Esophagus muscularis mucosa (tissue), 4 donors: ENCODE measurements around the gene DAB2. TPM values are rescaled to one million over a fixed set of nuclear protein-coding genes. Genes with fewer than 3 reads are reported as not detected.

Experiments
- DNase-seq: peaks from one replicate; pipeline ENCODE4 v3.0.0-alpha.2; 2017; ENCODE audit errors: extremely low spot score
- H3K27ac ChIP-seq, 4 donors: fragments of 200-600 bp; sonication (generic); replicated peaks in 1 of 4; 1 replicate in 3 of 4; 2 replicates in 1 of 4; pipeline ENCODE4 v1.5.1; 2016 to 2019; ENCODE audit warnings: mild to moderate bottlenecking in 1 of 4
- H3K27me3 ChIP-seq, 4 donors: fragments of 200-600 bp; sonication (generic); one replicate each; pipeline versions ENCODE4 v1.5.1 to v1.6.0; 2016 to 2019
- H3K36me3 ChIP-seq, 4 donors: fragments of 200-600 bp; sonication (generic); one replicate each; pipeline ENCODE4 v1.5.1; 2016 to 2019
- H3K4me1 ChIP-seq, 4 donors: fragments of 200-600 bp; sonication (generic); one replicate each; pipeline ENCODE4 v1.5.1; 2016 to 2019
- H3K4me3 ChIP-seq, 4 donors: fragments of 200-600 bp; sonication (generic); 1 replicate in 2 of 4; 2 replicates in 2 of 4; pipeline ENCODE4 v1.5.1; 2016 to 2019; ENCODE audit warnings: mild to moderate bottlenecking in 4 of 4, moderate library complexity in 1 of 4
- H3K9me3 ChIP-seq, 4 donors: fragments of 200-600 bp; sonication (generic); 1 replicate in 3 of 4; 2 replicates in 1 of 4; pipeline ENCODE4 v1.5.1; 2016 to 2019
- EP300 ChIP-seq: sonication (generic); formaldehyde crosslinking; IDR thresholded peaks from one replicate; pipeline ENCODE4 v1.6.1; 2017; ENCODE audit warnings: antibody characterized with exemption
- POLR2A ChIP-seq: fragments of 450-650 bp; IDR thresholded peaks from one replicate; pipeline ENCODE4 v1.6.1; 2017; ENCODE audit warnings: antibody characterized with exemption, moderate library complexity, mild to moderate bottlenecking, low read depth
- POLR2AphosphoS5 ChIP-seq, 2 donors: sonication (generic); formaldehyde crosslinking; IDR thresholded peaks; one replicate each; pipeline ENCODE4 v1.6.1; 2017; ENCODE audit warnings: antibody characterized with exemption in 2 of 2
- WGBS: methylation state at CpG from one replicate; pipeline ENCODE4 v1.1.5; 2018; 5-methylcytosine and 5-hydroxymethylcytosine counted together
- intact Hi-C: fragments of 100-400 bp; cut with DNase I; formaldehyde crosslinking; loops from one replicate; pipeline ENCODE4 v1.15.1; 2023
- total RNA-seq, 4 donors: library from RNA; depleted of rRNA; stranded (reverse); fragments of >200 nt; gene quantifications; one replicate each; pipeline versions ENCODE4 v1.1.0 to v1.2.1, GENCODE V29; 2016
- TF ChIP-seq, protein P1 (sequence below), 3 experiments: fragments of 200-600 bp in 2 of 3; fragments of 450-650 bp in 1 of 3; sonication (generic) in 2 of 3; IDR thresholded peaks; one replicate each; pipeline ENCODE4 v1.5.1; 2017 to 2019; ENCODE audit warnings: antibody characterized with exemption in 3 of 3, mild to moderate bottlenecking in 2 of 3, moderate library complexity in 1 of 3

Gene DAB2
- total RNA-seq, 4 donors from 2014 or later = 48.7 to 84.3 (median 55.1) TPM

DNA sequence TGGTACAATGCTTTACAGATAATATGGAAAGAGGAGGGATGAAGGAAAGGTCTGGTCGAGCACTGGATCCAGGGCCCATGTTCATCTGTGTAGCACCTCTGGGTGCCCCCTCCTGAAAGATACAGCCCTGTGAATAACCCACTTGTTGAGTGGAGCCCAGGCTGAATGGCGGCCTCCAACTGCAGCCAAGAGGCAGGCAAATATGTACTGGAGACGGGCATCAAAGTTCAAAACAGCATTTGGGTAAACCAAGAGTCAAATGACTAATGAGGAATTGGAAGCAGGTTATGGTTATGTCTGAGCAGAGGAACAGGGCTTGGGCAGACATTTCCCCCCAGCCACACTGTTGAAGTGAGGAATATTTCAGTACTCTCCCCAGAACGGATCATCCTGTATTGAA is 61.6 kb downstream of the DAB2 start:
- Histone ChIP-seq H3K9me3 (no peaks in the 10 kb centered on the region), H3K27ac (no peak overlapping the region), H3K4me1 (no peaks in the 10 kb centered on the region), H3K36me3 (no peaks in the 10 kb centered on the region), H3K4me3 (no peak overlapping the region), H3K27me3 (peaks cover 0 to 6% (median 0%) of the 10 kb centered on the region in 4 donors)
- WGBS = 87% methylated on average over 4 of the region's 4 CpGs
- intact Hi-C loops = no loop called here
- no peak for DNase-seq
- no peak for TF ChIP-seq EP300

DNA sequence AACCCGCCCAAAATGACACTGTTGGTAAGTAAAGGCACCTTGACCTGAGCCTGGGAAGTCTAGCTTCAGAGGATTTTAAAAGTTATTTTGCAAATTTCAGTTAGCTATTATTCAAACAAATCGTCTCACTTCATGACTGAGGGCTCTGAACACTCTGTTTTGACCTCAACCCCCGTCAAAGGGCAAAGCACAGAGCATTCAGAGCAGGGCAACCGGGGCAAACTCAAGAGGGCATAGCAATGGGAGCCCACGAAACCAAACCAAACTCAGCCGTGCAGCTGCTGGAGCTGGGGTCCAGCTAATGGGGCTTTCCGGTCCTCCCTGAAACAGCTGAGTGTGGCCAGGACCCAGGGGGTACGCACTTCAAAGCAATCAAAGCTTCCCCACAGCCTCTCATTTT is 62.1 kb downstream of the DAB2 start:
- WGBS = 84% methylated on average over 8 of the region's 8 CpGs
- H3K4me1 ChIP-seq = no peaks in the 10 kb centered on the region
- intact Hi-C loops = no loop called here
- no peak overlapping the region for H3K4me3 ChIP-seq
- H3K36me3 ChIP-seq = no peaks in the 10 kb centered on the region
- DNase-seq = no peak
- no peak overlapping the region for H3K27ac ChIP-seq
- peaks cover 0 to 6% (median 0%) of the 10 kb centered on the region in 4 donors for H3K27me3 ChIP-seq
- no peak for TF ChIP-seq POLR2AphosphoS5 (IDR thresholded peaks at IDR 0.05)
- TF ChIP-seq POLR2A = no peak
- TF ChIP-seq, protein P1, sequence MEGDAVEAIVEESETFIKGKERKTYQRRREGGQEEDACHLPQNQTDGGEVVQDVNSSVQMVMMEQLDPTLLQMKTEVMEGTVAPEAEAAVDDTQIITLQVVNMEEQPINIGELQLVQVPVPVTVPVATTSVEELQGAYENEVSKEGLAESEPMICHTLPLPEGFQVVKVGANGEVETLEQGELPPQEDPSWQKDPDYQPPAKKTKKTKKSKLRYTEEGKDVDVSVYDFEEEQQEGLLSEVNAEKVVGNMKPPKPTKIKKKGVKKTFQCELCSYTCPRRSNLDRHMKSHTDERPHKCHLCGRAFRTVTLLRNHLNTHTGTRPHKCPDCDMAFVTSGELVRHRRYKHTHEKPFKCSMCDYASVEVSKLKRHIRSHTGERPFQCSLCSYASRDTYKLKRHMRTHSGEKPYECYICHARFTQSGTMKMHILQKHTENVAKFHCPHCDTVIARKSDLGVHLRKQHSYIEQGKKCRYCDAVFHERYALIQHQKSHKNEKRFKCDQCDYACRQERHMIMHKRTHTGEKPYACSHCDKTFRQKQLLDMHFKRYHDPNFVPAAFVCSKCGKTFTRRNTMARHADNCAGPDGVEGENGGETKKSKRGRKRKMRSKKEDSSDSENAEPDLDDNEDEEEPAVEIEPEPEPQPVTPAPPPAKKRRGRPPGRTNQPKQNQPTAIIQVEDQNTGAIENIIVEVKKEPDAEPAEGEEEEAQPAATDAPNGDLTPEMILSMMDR (IDR thresholded peaks at IDR 0.05) = no peak
- no peak for TF ChIP-seq EP300
- H3K9me3 ChIP-seq = no peaks in the 10 kb centered on the region

DNA sequence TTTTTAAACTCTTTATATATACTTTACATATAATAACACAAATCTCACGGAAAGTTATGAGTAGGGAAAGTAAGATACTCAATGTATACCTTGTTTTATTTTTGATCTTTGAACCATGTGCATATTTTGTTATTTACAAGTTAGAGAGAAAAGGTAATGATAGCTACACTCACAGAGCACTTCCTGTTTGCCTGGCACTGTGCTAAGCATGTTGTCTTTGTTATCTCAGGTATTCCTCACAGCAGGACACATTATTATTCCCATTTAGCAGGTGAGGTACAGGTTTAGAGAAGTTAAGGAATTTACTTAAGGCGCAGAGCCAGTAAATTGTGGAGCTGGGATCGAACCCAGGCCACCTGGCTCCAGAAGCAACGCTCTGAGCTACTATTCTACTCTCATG is 63.5 kb downstream of the DAB2 start:
- TF ChIP-seq, protein P1 (IDR thresholded peaks at IDR 0.05) = no peak
- TF ChIP-seq POLR2A = no peak
- TF ChIP-seq POLR2AphosphoS5 (IDR thresholded peaks at IDR 0.05) = no peak
- TF ChIP-seq EP300 = no peak
- intact Hi-C loops = no loop called here
- H3K4me3 ChIP-seq = no peak overlapping the region
- no peaks in the 10 kb centered on the region for H3K4me1 ChIP-seq
- H3K27me3 ChIP-seq = peaks cover 0 to 6% (median 0%) of the 10 kb centered on the region in 4 donors
- 98% methylated on average over 4 of the region's 4 CpGs for WGBS
- no peak for DNase-seq
- no peaks in the 10 kb centered on the region for H3K36me3 ChIP-seq
- no peaks in the 10 kb centered on the region for H3K9me3 ChIP-seq
- no peak overlapping the region for H3K27ac ChIP-seq

DNA sequence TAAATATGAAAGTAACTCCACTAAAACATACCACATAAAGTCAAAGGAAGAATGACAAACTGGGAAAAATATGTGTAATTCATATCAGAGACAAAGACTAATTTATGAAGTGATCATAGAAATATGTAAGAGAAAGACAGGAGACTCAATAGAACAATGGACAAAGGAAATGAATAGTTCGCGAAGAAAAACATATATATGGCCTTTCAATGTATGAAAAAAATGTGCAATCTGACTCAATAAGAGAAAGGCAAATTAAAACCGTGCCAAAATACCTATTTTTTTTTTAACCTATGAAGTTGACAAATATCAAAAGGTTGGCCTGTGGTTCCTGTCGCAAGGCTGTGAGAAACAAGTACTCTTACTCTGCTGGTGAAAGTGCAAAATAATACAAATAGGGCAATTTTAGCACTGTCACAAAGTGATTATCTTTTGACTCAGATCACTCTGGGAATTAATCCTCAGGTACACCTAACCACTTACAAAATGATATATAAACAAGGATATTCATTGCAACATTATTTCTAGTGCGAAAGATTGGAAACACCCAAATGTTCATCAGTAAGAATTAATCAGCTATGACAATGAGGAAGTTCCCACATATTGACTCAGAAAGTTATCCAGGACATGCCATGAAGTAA is 64.2 kb downstream of the DAB2 start:
- intact Hi-C loops = no loop called here
- Histone ChIP-seq H3K4me1 (no peaks in the 10 kb centered on the region), H3K9me3 (no peaks in the 10 kb centered on the region), H3K27me3 (peaks cover 0 to 6% (median 0%) of the 10 kb centered on the region in 4 donors), H3K27ac (no peak overlapping the region), H3K4me3 (no peak overlapping the region), H3K36me3 (no peaks in the 10 kb centered on the region)
- no peak for DNase-seq
- TF ChIP-seq, protein P1 (IDR thresholded peaks at IDR 0.05) = no peak
- no peak for TF ChIP-seq EP300
- TF ChIP-seq POLR2AphosphoS5 (IDR thresholded peaks at IDR 0.05) = no peak
- TF ChIP-seq POLR2A = no peak
- whole genome bisulfite sequencing = 75% methylated on average over 5 of the region's 5 CpGs

DNA sequence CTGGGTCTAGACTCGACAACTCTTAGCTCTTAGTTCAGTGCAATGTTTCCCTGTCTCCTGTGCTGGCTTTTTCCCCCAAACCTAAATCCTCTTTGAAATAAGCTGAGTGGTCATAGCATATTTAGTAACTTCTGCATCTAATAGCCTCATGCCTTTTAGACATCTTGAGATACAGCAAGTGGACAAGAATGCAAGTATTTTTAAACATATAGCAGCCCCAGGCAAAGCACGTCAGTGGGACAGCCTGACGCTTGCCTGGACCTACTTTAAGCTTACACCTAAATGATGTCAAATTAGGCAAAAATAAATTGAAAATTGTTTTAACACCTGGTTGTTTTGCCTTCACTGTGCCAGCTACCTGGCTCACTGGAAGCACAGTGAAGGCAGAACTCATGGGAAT is 68.5 kb downstream of the DAB2 start:
- Histone ChIP-seq H3K4me3 (no peak overlapping the region), H3K36me3 (no peaks in the 10 kb centered on the region), H3K27ac (no peak overlapping the region), H3K9me3 (peaks cover 0 to 8% (median 0%) of the 10 kb centered on the region in 4 donors), H3K4me1 (peaks cover 0 to 5% (median 0%) of the 10 kb centered on the region in 4 donors), H3K27me3 (no peaks in the 10 kb centered on the region)
- intact Hi-C loops = no loop called here
- WGBS = 86% methylated on average over 3 of the region's 3 CpGs
- DNase-seq = no peak
- TF ChIP-seq, protein P1 (IDR thresholded peaks at IDR 0.05) = no peak
- no peak for TF ChIP-seq POLR2A
- no peak for TF ChIP-seq EP300
- no peak for TF ChIP-seq POLR2AphosphoS5 (IDR thresholded peaks at IDR 0.05)
